GM12874 (cell line): Measurements from ENCODE around the gene CIZ1.
A peak's percentile ranks its signal among the peaks of the same experiment; 100 is the strongest.

Experiments
- CTCF ChIP-seq: IDR thresholded peaks from 2 replicates; pipeline ENCODE4 v1.5.1; 2011; ENCODE audit warnings: low read depth, mild to moderate bottlenecking, control low read depth, low read length, moderate library complexity; ENCODE audit not compliant: insufficient read depth

Gene CIZ1

GRCh38 chr9:128121466-128121810 is 69.9 kb downstream of the CIZ1 start:
- no peak for TF ChIP-seq CTCF

- no peak for TF ChIP-seq CTCF
Measured at GRCh38 chr9:128120741-128121465, 70.5 kb downstream of the CIZ1 start.

GRCh38 chr9:128120061-128120740 is 71.2 kb downstream of the CIZ1 start:
- no peak for TF ChIP-seq CTCF

- no peak for TF ChIP-seq CTCF
Measured at GRCh38 chr9:128118971-128119665, 72.3 kb downstream of the CIZ1 start.

- TF ChIP-seq CTCF = no peak
Measured at GRCh38 chr9:128118472-128118857, 72.9 kb downstream of the CIZ1 start.

GRCh38 chr9:128117613-128118471 is 73.5 kb downstream of the CIZ1 start:
- TF ChIP-seq CTCF = peak; percentile 100
